HepG2 (cell line): ENCODE data around the gene CIAO3. TPM values are rescaled to one million over a fixed set of nuclear protein-coding genes. Genes with fewer than 3 reads are reported as not detected.

Experiments used
- ETV5 ChIP-seq: IDR thresholded peaks from 2 replicates; pipeline ENCODE4 v1.6.1; 2018; ENCODE audit warnings: missing biosample characterization, missing genetic modification reagents, inconsistent platforms, borderline replicate concordance
- MTF1 ChIP-seq: sonication (generic); formaldehyde crosslinking; IDR thresholded peaks from 2 replicates; pipeline ENCODE4 v1.5.0; 2020; ENCODE audit warnings: missing genetic modification reagents
- ZBTB3 ChIP-seq: sonication (generic); formaldehyde crosslinking; IDR thresholded peaks from 2 replicates; pipeline ENCODE4 v1.4.0; 2020; ENCODE audit warnings: low read depth, mild to moderate bottlenecking, moderate library complexity, missing genetic modification reagents, borderline replicate concordance
- ZFX ChIP-seq: sonication (generic); formaldehyde crosslinking; IDR thresholded peaks from 2 replicates; pipeline ENCODE4 v1.4.0; 2020; ENCODE audit warnings: mild to moderate bottlenecking, low read depth, missing genetic modification reagents, moderate library complexity
- ZNF225 ChIP-seq: sonication (generic); formaldehyde crosslinking; IDR thresholded peaks from 2 replicates; pipeline ENCODE4 v1.4.0; 2020; ENCODE audit warnings: mild to moderate bottlenecking, missing genetic modification reagents
- ZNF292 ChIP-seq: sonication (generic); formaldehyde crosslinking; IDR thresholded peaks from 2 replicates; pipeline ENCODE4 v1.8.1; 2022; ENCODE audit warnings: mild to moderate bottlenecking, low read depth, missing genetic modification reagents, borderline replicate concordance
- ZNF34 ChIP-seq: sonication (generic); formaldehyde crosslinking; IDR thresholded peaks from 2 replicates; pipeline ENCODE4 v1.4.0; 2020; ENCODE audit warnings: mild to moderate bottlenecking, missing genetic modification reagents, borderline replicate concordance
- ZNF564 ChIP-seq: sonication (generic); formaldehyde crosslinking; IDR thresholded peaks from 2 replicates; pipeline ENCODE4 v1.8.1; 2023; ENCODE audit warnings: mild to moderate bottlenecking, missing genetic modification reagents
- ZNF737 ChIP-seq: sonication (generic); formaldehyde crosslinking; IDR thresholded peaks from 2 replicates; pipeline ENCODE4 v1.5.0; 2020; ENCODE audit warnings: missing genetic modification reagents, mild to moderate bottlenecking, borderline replicate concordance
- ZNF770 ChIP-seq: sonication (generic); formaldehyde crosslinking; IDR thresholded peaks from 2 replicates; pipeline ENCODE4 v1.5.0; 2020; ENCODE audit warnings: mild to moderate bottlenecking, missing genetic modification reagents
- ZNF780A ChIP-seq: sonication (generic); formaldehyde crosslinking; IDR thresholded peaks from 2 replicates; pipeline ENCODE4 v1.8.0; 2022; ENCODE audit warnings: mild to moderate bottlenecking, missing genetic modification reagents, moderate library complexity
- ZSCAN31 ChIP-seq: sonication (generic); formaldehyde crosslinking; IDR thresholded peaks from 2 replicates; pipeline ENCODE4 v1.5.0; 2020; ENCODE audit warnings: low read depth, mild to moderate bottlenecking, missing genetic modification reagents
- polyA plus RNA-seq, 8 experiments: library from polyadenylated mRNA; depleted of rRNA in 3 of 8; stranded (reverse) in 7 of 8; unstranded in 1 of 8; fragments of >200 nt; fragmentation: Illumina TruSeq in 4 of 8; extraction: Trizol in 4 of 8; gene quantifications; 2 replicates each; pipeline versions ENCODE4 v1.2.1 to v1.2.3, GENCODE V29; 2011 to 2016; ENCODE audit warnings: low read depth in 4 of 8, missing spikeins in 1 of 8, mixed read lengths in 1 of 8; ENCODE audit not compliant: insufficient read depth in 1 of 8
- total RNA-seq, 5 experiments: library from RNA; depleted of rRNA; stranded (reverse); fragments of >200 nt; fragmentation: Illumina TruSeq; extraction: Trizol; gene quantifications; 2 replicates each; pipeline ENCODE4 v1.2.3, GENCODE V29; 2016; ENCODE audit warnings: low read depth in 1 of 5
- TF ChIP-seq, protein P1 (sequence below): sonication (generic); formaldehyde crosslinking; IDR thresholded peaks from 2 replicates; pipeline ENCODE4 v1.8.0; 2022; ENCODE audit warnings: missing genetic modification reagents, mild to moderate bottlenecking, moderate library complexity, borderline replicate concordance
- TF ChIP-seq, protein P2 (sequence below): sonication (generic); formaldehyde crosslinking; IDR thresholded peaks from 2 replicates; pipeline ENCODE4 v1.4.0; 2020; ENCODE audit warnings: missing genetic modification reagents, mild to moderate bottlenecking, borderline replicate concordance
- TF ChIP-seq, protein P3 (sequence below): sonication (generic); formaldehyde crosslinking; IDR thresholded peaks from 2 replicates; pipeline ENCODE4 v1.4.0; 2020; ENCODE audit warnings: missing genetic modification reagents

CIAO3 gene
- total and polyA plus RNA-seq, 2 of the 13 experiments (the other 11 are each of a cell fraction or from before 2014, with no cell fraction given): 21.7 to 25.0 TPM

GRCh38 chr16:714558-715476 lies 26.0 kb downstream of the CIAO3 start, which contains the start of gene METRN (continued):
- TF ChIP-seq, protein P1, sequence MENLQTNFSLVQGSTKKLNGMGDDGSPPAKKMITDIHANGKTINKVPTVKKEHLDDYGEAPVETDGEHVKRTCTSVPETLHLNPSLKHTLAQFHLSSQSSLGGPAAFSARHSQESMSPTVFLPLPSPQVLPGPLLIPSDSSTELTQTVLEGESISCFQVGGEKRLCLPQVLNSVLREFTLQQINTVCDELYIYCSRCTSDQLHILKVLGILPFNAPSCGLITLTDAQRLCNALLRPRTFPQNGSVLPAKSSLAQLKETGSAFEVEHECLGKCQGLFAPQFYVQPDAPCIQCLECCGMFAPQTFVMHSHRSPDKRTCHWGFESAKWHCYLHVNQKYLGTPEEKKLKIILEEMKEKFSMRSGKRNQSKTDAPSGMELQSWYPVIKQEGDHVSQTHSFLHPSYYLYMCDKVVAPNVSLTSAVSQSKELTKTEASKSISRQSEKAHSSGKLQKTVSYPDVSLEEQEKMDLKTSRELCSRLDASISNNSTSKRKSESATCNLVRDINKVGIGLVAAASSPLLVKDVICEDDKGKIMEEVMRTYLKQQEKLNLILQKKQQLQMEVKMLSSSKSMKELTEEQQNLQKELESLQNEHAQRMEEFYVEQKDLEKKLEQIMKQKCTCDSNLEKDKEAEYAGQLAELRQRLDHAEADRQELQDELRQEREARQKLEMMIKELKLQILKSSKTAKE (CRISPR knock-in tag): no peak
- TF ChIP-seq ZNF34 (CRISPR knock-in tag) (no peak), ZNF770 (no peak), ZNF780A (CRISPR knock-in tag) (no peak), MTF1 (CRISPR knock-in tag) (no peak), ETV5 (no peak), ZNF225 (CRISPR knock-in tag) (peak; percentile 43; the same call in 1 of the 2 replicates), ZSCAN31 (CRISPR knock-in tag) (no peak), ZNF737 (no peak), ZNF564 (CRISPR knock-in tag) (0 out of 2 replicates have a peak, but pooled peaks have one; percentile 48), ZNF292 (no peak), ZBTB3 (CRISPR knock-in tag) (no peak), ZFX (CRISPR knock-in tag) (peak; percentile 54; the same call in 1 of the 2 replicates)
- TF ChIP-seq, protein P2, sequence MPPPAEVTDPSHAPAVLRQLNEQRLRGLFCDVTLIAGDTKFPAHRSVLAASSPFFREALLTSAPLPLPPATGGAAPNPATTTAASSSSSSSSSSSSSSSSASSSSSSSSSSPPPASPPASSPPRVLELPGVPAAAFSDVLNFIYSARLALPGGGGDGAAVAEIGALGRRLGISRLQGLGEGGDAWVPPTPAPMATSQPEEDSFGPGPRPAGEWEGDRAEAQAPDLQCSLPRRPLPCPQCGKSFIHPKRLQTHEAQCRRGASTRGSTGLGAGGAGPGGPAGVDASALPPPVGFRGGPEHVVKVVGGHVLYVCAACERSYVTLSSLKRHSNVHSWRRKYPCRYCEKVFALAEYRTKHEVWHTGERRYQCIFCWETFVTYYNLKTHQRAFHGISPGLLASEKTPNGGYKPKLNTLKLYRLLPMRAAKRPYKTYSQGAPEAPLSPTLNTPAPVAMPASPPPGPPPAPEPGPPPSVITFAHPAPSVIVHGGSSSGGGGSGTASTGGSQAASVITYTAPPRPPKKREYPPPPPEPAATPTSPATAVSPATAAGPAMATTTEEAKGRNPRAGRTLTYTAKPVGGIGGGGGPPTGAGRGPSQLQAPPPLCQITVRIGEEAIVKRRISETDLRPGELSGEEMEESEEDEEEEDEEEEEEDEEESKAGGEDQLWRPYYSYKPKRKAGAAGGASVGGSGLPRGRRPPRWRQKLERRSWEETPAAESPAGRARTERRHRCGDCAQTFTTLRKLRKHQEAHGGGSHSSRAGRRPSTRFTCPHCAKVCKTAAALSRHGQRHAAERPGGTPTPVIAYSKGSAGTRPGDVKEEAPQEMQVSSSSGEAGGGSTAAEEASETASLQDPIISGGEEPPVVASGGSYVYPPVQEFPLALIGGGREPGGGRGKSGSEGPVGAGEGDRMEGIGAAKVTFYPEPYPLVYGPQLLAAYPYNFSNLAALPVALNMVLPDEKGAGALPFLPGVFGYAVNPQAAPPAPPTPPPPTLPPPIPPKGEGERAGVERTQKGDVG (CRISPR knock-in tag): no peak
- TF ChIP-seq, protein P3, sequence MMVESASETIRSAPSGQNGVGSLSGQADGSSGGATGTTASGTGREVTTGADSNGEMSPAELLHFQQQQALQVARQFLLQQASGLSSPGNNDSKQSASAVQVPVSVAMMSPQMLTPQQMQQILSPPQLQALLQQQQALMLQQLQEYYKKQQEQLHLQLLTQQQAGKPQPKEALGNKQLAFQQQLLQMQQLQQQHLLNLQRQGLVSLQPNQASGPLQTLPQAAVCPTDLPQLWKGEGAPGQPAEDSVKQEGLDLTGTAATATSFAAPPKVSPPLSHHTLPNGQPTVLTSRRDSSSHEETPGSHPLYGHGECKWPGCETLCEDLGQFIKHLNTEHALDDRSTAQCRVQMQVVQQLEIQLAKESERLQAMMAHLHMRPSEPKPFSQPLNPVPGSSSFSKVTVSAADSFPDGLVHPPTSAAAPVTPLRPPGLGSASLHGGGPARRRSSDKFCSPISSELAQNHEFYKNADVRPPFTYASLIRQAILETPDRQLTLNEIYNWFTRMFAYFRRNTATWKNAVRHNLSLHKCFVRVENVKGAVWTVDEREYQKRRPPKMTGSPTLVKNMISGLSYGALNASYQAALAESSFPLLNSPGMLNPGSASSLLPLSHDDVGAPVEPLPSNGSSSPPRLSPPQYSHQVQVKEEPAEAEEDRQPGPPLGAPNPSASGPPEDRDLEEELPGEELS (CRISPR knock-in tag): no peak
